Thyroid gland (tissue), 4 donors: ENCODE data around the gene FXYD3. TPM values are rescaled to one million over a fixed set of nuclear protein-coding genes. Genes with fewer than 3 reads are reported as not detected.

ENCODE experiments used
- DNase-seq, 2 donors: peaks; one replicate each; pipeline ENCODE4 v3.0.0-alpha.2; 2019
- H3K27ac ChIP-seq, 3 donors: fragments of 200-600 bp; sonication (generic); 1 replicate in 2 of 3; 2 replicates in 1 of 3; pipeline ENCODE4 v1.5.1; 2016 to 2019; ENCODE audit warnings: mild to moderate bottlenecking in 1 of 3, moderate library complexity in 1 of 3
- H3K27me3 ChIP-seq: fragments of 200-600 bp; sonication (generic); one replicate; pipeline ENCODE4 v1.5.1; 2019
- H3K36me3 ChIP-seq, 2 donors: fragments of 200-600 bp; sonication (generic); one replicate each; pipeline ENCODE4 v1.5.1; 2016 to 2019
- H3K4me1 ChIP-seq, 2 donors: fragments of 200-600 bp; sonication (generic); one replicate each; pipeline ENCODE4 v1.5.1; 2017 to 2019
- H3K4me3 ChIP-seq, 3 donors: fragments of 200-600 bp; sonication (generic); replicated peaks in 1 of 3; 1 replicate in 2 of 3; 2 replicates in 1 of 3; pipeline ENCODE4 v1.5.1; 2016; ENCODE audit warnings: mild to moderate bottlenecking in 1 of 3
- H3K9me3 ChIP-seq: fragments of 200-600 bp; sonication (generic); one replicate; pipeline ENCODE4 v1.5.1; 2017
- POLR2A ChIP-seq, 2 donors: fragments of 450-650 bp; IDR thresholded peaks; one replicate each; pipeline ENCODE4 v1.6.1; 2017; ENCODE audit warnings: antibody characterized with exemption in 2 of 2, mild to moderate bottlenecking in 2 of 2, moderate library complexity in 1 of 2
- WGBS, 2 donors: methylation state at CpG; one replicate each; pipeline ENCODE4 v1.1.5; 2017; 5-methylcytosine and 5-hydroxymethylcytosine counted together
- intact Hi-C: fragments of 100-400 bp; cut with DNase I; formaldehyde crosslinking; loops from one replicate; pipeline ENCODE4 v1.15.1; 2023
- small RNA-seq: library from RNA; depleted of rRNA; stranded (forward); fragments of <200 nt; gene quantifications from one replicate; pipeline ENCODE3, GENCODE V24; 2016
- total RNA-seq, 4 donors: library from RNA; depleted of rRNA; stranded (reverse); fragments of >200 nt; gene quantifications; one replicate each; pipeline ENCODE4 v1.2.3, GENCODE V29; 2016
- TF ChIP-seq, protein P1 (sequence below), 6 experiments: fragments of 200-600 bp in 3 of 6; fragments of 450-650 bp in 3 of 6; sonication (generic) in 3 of 6; IDR thresholded peaks; one replicate each; pipeline ENCODE4 v1.5.1; 2016 to 2019; ENCODE audit warnings: antibody characterized with exemption in 6 of 6, mild to moderate bottlenecking in 2 of 6, inconsistent platforms in 1 of 6, moderate library complexity in 1 of 6

Gene FXYD3
- total RNA-seq, 4 donors from 2014 or later, result 1.1 TPM; not detected in 3

DNA sequence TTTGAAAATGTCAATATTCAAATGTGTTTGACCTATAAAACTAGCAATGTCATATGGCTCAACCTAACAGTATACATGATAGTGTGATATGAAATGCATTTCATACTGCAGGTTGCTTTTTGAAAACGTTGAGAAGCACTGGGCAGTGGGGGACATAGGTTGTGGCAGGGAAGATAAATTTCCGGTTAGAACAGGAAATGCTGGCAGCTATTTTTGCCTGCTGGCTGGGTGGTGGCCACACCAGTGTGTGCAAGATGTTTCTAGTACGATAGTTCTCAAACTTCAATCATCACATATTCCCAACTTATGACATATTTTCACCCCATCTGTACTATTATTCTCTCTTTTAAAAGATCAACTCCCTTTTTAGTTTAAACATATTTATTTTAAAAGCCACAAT is 56.1 kb downstream of the FXYD3 start:
- no peaks in the 10 kb centered on the region for H3K27me3 ChIP-seq
- no peak overlapping the region for H3K27ac ChIP-seq
- no peak overlapping the region for H3K4me3 ChIP-seq
- no peak for DNase-seq
- H3K36me3 ChIP-seq, result no peaks in the 10 kb centered on the region
- TF ChIP-seq POLR2A (IDR thresholded peaks at IDR 0.05), result no peak
- TF ChIP-seq, protein P1, sequence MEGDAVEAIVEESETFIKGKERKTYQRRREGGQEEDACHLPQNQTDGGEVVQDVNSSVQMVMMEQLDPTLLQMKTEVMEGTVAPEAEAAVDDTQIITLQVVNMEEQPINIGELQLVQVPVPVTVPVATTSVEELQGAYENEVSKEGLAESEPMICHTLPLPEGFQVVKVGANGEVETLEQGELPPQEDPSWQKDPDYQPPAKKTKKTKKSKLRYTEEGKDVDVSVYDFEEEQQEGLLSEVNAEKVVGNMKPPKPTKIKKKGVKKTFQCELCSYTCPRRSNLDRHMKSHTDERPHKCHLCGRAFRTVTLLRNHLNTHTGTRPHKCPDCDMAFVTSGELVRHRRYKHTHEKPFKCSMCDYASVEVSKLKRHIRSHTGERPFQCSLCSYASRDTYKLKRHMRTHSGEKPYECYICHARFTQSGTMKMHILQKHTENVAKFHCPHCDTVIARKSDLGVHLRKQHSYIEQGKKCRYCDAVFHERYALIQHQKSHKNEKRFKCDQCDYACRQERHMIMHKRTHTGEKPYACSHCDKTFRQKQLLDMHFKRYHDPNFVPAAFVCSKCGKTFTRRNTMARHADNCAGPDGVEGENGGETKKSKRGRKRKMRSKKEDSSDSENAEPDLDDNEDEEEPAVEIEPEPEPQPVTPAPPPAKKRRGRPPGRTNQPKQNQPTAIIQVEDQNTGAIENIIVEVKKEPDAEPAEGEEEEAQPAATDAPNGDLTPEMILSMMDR (IDR thresholded peaks at IDR 0.05), result no peak
- intact Hi-C loops, result no loop called here
- no peaks in the 10 kb centered on the region for H3K4me1 ChIP-seq
- H3K9me3 ChIP-seq, result no peaks in the 10 kb centered on the region
- 58 to 66% methylated on average over 3 of the region's 3 CpGs for WGBS, 2 donors

Small RNA genes within 50 kb of the gene (small RNA-seq; reads per million reads assigned to genes)
- gene AC020907.2, result not detected

Other genes starting within 250 kb of the FXYD3 start
- 1 to 10 TPM; 2.4 to 5.6 (median 3.1) TPM for gene ZNF30, start 188.9 kb upstream of the FXYD3 start, total RNA-seq
- 10 to 100 TPM in 1 of 4 donors, 1 to 10 TPM in 3; 7.5 to 13.2 (median 9.3) TPM for gene ZNF792, start 151.6 kb upstream of the FXYD3 start, total RNA-seq
- 10 to 100 TPM; 33.4 to 57.5 (median 47.0) TPM for gene GRAMD1A, start 115.5 kb upstream of the FXYD3 start, total RNA-seq
- 10 to 100 TPM in 2 of 4 donors, 1 to 10 TPM in 2; 5.7 to 19.6 (median 10.1) TPM for gene SCN1B, start 85.4 kb upstream of the FXYD3 start, total RNA-seq
- gene HPN, start 74.1 kb upstream of the FXYD3 start, total RNA-seq, result 10 to 100 TPM; 16.3 to 19.3 (median 17.9) TPM
- 10 to 100 TPM in 1 of 4 donors, 1 to 10 TPM in 3; 3.2 to 10.9 (median 6.9) TPM for gene LGI4, start 19.2 kb downstream of the FXYD3 start, total RNA-seq
- 10 to 100 TPM in 2 of 4 donors, 1 to 10 TPM in 2; 1.1 to 26.3 (median 8.8) TPM for gene FXYD1, start 23.0 kb downstream of the FXYD3 start, total RNA-seq
- gene FXYD7, start 27.4 kb downstream of the FXYD3 start, total RNA-seq, result 1 to 10 TPM in 1 of 4 donors, not detected in 3; 1.6 TPM
- 10 to 100 TPM in 3 of 4 donors, 1 to 10 TPM in 1; 9.3 to 52.4 (median 19.6) TPM for gene FXYD5, start 38.9 kb downstream of the FXYD3 start, total RNA-seq
- gene FAM187B, start 112.9 kb downstream of the FXYD3 start, total RNA-seq, result under 1 TPM in 1 of 4 donors, not detected in 3; 0.67 TPM
- gene LSR, start 133.2 kb downstream of the FXYD3 start, total RNA-seq, result 10 to 100 TPM; 36.5 to 85.3 (median 61.8) TPM
- 100 to 1,000 TPM in 3 of 4 donors, 10 to 100 TPM in 1; 98.9 to 133 (median 126) TPM for gene USF2, start 153.1 kb downstream of the FXYD3 start, total RNA-seq
- not detected for gene HAMP, start 166.7 kb downstream of the FXYD3 start, total RNA-seq
- 10 to 100 TPM in 1 of 4 donors, 1 to 10 TPM in 2, not detected in 1; 1.7 to 19.2 (median 2.7) TPM for gene MAG, start 176.3 kb downstream of the FXYD3 start, total RNA-seq
- 10 to 100 TPM in 1 of 4 donors, 1 to 10 TPM in 2, under 1 TPM in 1; 0.68 to 18.4 (median 2.0) TPM for gene CD22, start 213.4 kb downstream of the FXYD3 start, total RNA-seq
- not detected for gene FFAR1, start 232.1 kb downstream of the FXYD3 start, total RNA-seq
- under 1 TPM in 1 of 4 donors, not detected in 3; 0.45 TPM for gene FFAR3, start 242.6 kb downstream of the FXYD3 start, total RNA-seq